ENCODE results near the gene SCARB1. TPM values are rescaled to one million over a fixed set of nuclear protein-coding genes. Genes with fewer than 3 reads are reported as not detected.

SCARB1 gene
- total and polyA plus RNA-seq, 4 experiments from 2014 or later, result 1.5 to 2.6 (median 1.9) TPM

GRCh38 chr12:124847113-124848074 is 16.3 kb downstream of the SCARB1 start:
- Mint-ChIP-seq H3K36me3 (no peaks in the 10 kb centered on the region), H3K27me3 (no peaks in the 10 kb centered on the region), H3K9me3 (no peaks in the 10 kb centered on the region), H3K4me3 (no peak overlapping the region), H3K4me1 (peaks cover 0 to under 1% (median 0%) of the 10 kb centered on the region in 4 donors), H3K27ac (peak overlapping the region in 1 of 7 donors; percentile 65)
- POLR2A ChIA-PET (ENCODE audit: partially characterized antibody), result no interaction called here
- CTCF ChIA-PET (ENCODE audit: partially characterized antibody), result interaction anchor here (1.2 kb wide), 1 partner anchor 8 kb away, joined by 3 read pairs; no protein-coding TSS in a partner anchor
- H3K9me3 ChIP-seq (ENCODE audit: control insufficient read depth in 1 of 2, low read length in 2 of 2), result no peaks in the 10 kb centered on the region
- DNase-seq, result no peak
- H3K27ac ChIP-seq (ENCODE audit: low read depth, low read length), result no peak overlapping the region
- no peaks in the 10 kb centered on the region for H3K36me3 ChIP-seq (ENCODE audit: insufficient read depth, low read length)
- H3K4me1 ChIP-seq (ENCODE audit: insufficient read depth, low read length), result no peaks in the 10 kb centered on the region
- H3K27me3 ChIP-seq (ENCODE audit: insufficient read depth, low read length), result no peaks in the 10 kb centered on the region
- H3K4me3 ChIP-seq (ENCODE audit: low read length in 2 of 2), result no peak overlapping the region
- intact Hi-C loops (cut with micrococcal nuclease), result no loop called here

- Histone ChIP-seq H3K4me3 (ENCODE audit: low read length in 2 of 2) (no peak overlapping the region), H3K4me1 (ENCODE audit: insufficient read depth, low read length) (no peaks in the 10 kb centered on the region), H3K27me3 (ENCODE audit: insufficient read depth, low read length) (no peaks in the 10 kb centered on the region), H3K9me3 (ENCODE audit: control insufficient read depth in 1 of 2, low read length in 2 of 2) (no peaks in the 10 kb centered on the region), H3K27ac (ENCODE audit: low read depth, low read length) (no peak overlapping the region), H3K36me3 (ENCODE audit: insufficient read depth, low read length) (no peaks in the 10 kb centered on the region)
- intact Hi-C loops (cut with micrococcal nuclease), result no loop called here
- Mint-ChIP-seq H3K27ac (no peak overlapping the region), H3K36me3 (no peaks in the 10 kb centered on the region), H3K4me3 (no peak overlapping the region), H3K27me3 (no peaks in the 10 kb centered on the region), H3K9me3 (peaks cover 0 to 2% (median 0%) of the 10 kb centered on the region in 8 donors), H3K4me1 (no peaks in the 10 kb centered on the region)
- CTCF ChIA-PET (ENCODE audit: partially characterized antibody), result no interaction called here
- POLR2A ChIA-PET (ENCODE audit: partially characterized antibody), result no interaction called here
- DNase-seq, result no peak
Observed at GRCh38 chr12:124844411-124845397, 19.0 kb downstream of the SCARB1 start.

GRCh38 chr12:124842800-124843510 is 20.7 kb downstream of the SCARB1 start:
- no peak for DNase-seq
- ChIA-PET CTCF (ENCODE audit: partially characterized antibody) (no interaction called here), POLR2A (ENCODE audit: partially characterized antibody) (no interaction called here)
- no peak overlapping the region for H3K27ac ChIP-seq (ENCODE audit: low read depth, low read length)
- Mint-ChIP-seq H3K36me3 (no peaks in the 10 kb centered on the region), H3K4me1 (no peaks in the 10 kb centered on the region), H3K4me3 (no peak overlapping the region), H3K27ac (no peak overlapping the region), H3K9me3 (peaks cover 0 to 2% (median 0%) of the 10 kb centered on the region in 8 donors), H3K27me3 (no peaks in the 10 kb centered on the region)
- no peaks in the 10 kb centered on the region for H3K4me1 ChIP-seq (ENCODE audit: insufficient read depth, low read length)
- no peaks in the 10 kb centered on the region for H3K36me3 ChIP-seq (ENCODE audit: insufficient read depth, low read length)
- intact Hi-C loops (cut with micrococcal nuclease), result no loop called here
- no peaks in the 10 kb centered on the region for H3K27me3 ChIP-seq (ENCODE audit: insufficient read depth, low read length)
- no peak overlapping the region for H3K4me3 ChIP-seq (ENCODE audit: low read length in 2 of 2)
- H3K9me3 ChIP-seq (ENCODE audit: control insufficient read depth in 1 of 2, low read length in 2 of 2), result no peaks in the 10 kb centered on the region

- H3K4me3 Mint-ChIP-seq, result no peak overlapping the region
- intact Hi-C loops (cut with micrococcal nuclease), result no loop called here
- no peak for DNase-seq
- POLR2A ChIA-PET (ENCODE audit: partially characterized antibody), result no interaction called here
- Histone ChIP-seq H3K4me3 (ENCODE audit: low read length in 2 of 2) (no peak overlapping the region), H3K27me3 (ENCODE audit: insufficient read depth, low read length) (no peaks in the 10 kb centered on the region), H3K4me1 (ENCODE audit: insufficient read depth, low read length) (no peaks in the 10 kb centered on the region), H3K27ac (ENCODE audit: low read depth, low read length) (no peak overlapping the region), H3K9me3 (ENCODE audit: control insufficient read depth in 1 of 2, low read length in 2 of 2) (no peaks in the 10 kb centered on the region), H3K36me3 (ENCODE audit: insufficient read depth, low read length) (no peaks in the 10 kb centered on the region)
- H3K36me3 Mint-ChIP-seq, result no peaks in the 10 kb centered on the region
- H3K9me3 Mint-ChIP-seq, result peaks cover 0 to 2% (median 0%) of the 10 kb centered on the region in 8 donors
- H3K4me1 Mint-ChIP-seq, result no peaks in the 10 kb centered on the region
- H3K27ac Mint-ChIP-seq, result no peak overlapping the region
- CTCF ChIA-PET (ENCODE audit: partially characterized antibody), result no interaction called here
- no peaks in the 10 kb centered on the region for H3K27me3 Mint-ChIP-seq
Observed at GRCh38 chr12:124842073-124842749, 21.5 kb downstream of the SCARB1 start.

- intact Hi-C loops (cut with micrococcal nuclease), result no loop called here
- CTCF ChIA-PET (ENCODE audit: partially characterized antibody), result no interaction called here
Observed at GRCh38 chr12:124841558-124841945, 22.1 kb downstream of the SCARB1 start.

GRCh38 chr12:124837958-124838803 is 25.5 kb downstream of the SCARB1 start:
- Mint-ChIP-seq H3K4me3 (no peak overlapping the region), H3K4me1 (no peaks in the 10 kb centered on the region), H3K9me3 (peaks cover 0 to 2% (median 0%) of the 10 kb centered on the region in 8 donors), H3K36me3 (no peaks in the 10 kb centered on the region), H3K27ac (no peak overlapping the region), H3K27me3 (no peaks in the 10 kb centered on the region)
- H3K36me3 ChIP-seq (ENCODE audit: insufficient read depth, low read length), result no peaks in the 10 kb centered on the region
- H3K27me3 ChIP-seq (ENCODE audit: insufficient read depth, low read length), result no peaks in the 10 kb centered on the region
- no peak overlapping the region for H3K27ac ChIP-seq (ENCODE audit: low read depth, low read length)
- DNase-seq, result no peak
- no peaks in the 10 kb centered on the region for H3K9me3 ChIP-seq (ENCODE audit: control insufficient read depth in 1 of 2, low read length in 2 of 2)
- no peak overlapping the region for H3K4me3 ChIP-seq (ENCODE audit: low read length in 2 of 2)
- no peaks in the 10 kb centered on the region for H3K4me1 ChIP-seq (ENCODE audit: insufficient read depth, low read length)
- ChIA-PET CTCF (ENCODE audit: partially characterized antibody) (no interaction called here), POLR2A (ENCODE audit: partially characterized antibody) (no interaction called here)
- intact Hi-C loops (cut with micrococcal nuclease), result no loop called here

More at GRCh38 chr12:124841558-124841945, 22.1 kb downstream of the SCARB1 start:
- Histone ChIP-seq H3K4me1 (ENCODE audit: insufficient read depth, low read length) (no peaks in the 10 kb centered on the region), H3K27me3 (ENCODE audit: insufficient read depth, low read length) (no peaks in the 10 kb centered on the region), H3K27ac (ENCODE audit: low read depth, low read length) (no peak overlapping the region), H3K9me3 (ENCODE audit: control insufficient read depth in 1 of 2, low read length in 2 of 2) (no peaks in the 10 kb centered on the region), H3K4me3 (ENCODE audit: low read length in 2 of 2) (no peak overlapping the region), H3K36me3 (ENCODE audit: insufficient read depth, low read length) (no peaks in the 10 kb centered on the region)
- Mint-ChIP-seq H3K27ac (peak overlapping the region in 1 of 7 donors; percentile 37), H3K27me3 (no peaks in the 10 kb centered on the region), H3K4me1 (no peaks in the 10 kb centered on the region), H3K36me3 (no peaks in the 10 kb centered on the region), H3K9me3 (peaks cover 0 to 2% (median 0%) of the 10 kb centered on the region in 8 donors), H3K4me3 (no peak overlapping the region)
- POLR2A ChIA-PET (ENCODE audit: partially characterized antibody), result no interaction called here
- DNase-seq, result no peak

Measured in CD4-positive, alpha-beta memory T cell (primary cell).